Hematopoietic multipotent progenitor cell treated with erythropoietin and hydrocortisone succinate and interleukin-3 and kit ligand, for 17 days (in vitro differentiated cells): ENCODE results near the gene SAP130.
"Not testable (repeated sequence)": the region's sequence is repeated elsewhere in the genome, so short reads cannot be mapped to it uniquely, and the experiment has no call there.

Experiments
- DNase-seq: peaks from one replicate; pipeline ENCODE4 v3.0.0-alpha.2; 2015; ENCODE audit warnings: low spot score

Gene SAP130

GRCh38 chr2:127953128-127953718, 74.6 kb downstream of the SAP130 start:
- DNase-seq = no peak

- DNase-seq = no peak
Observed at GRCh38 chr2:127951026-127951425, 76.8 kb downstream of the SAP130 start.

GRCh38 chr2:127950264-127950663, 77.6 kb downstream of the SAP130 start:
- DNase-seq = no peak

GRCh38 chr2:127945281-127945680, 82.6 kb downstream of the SAP130 start:
- DNase-seq = no peak

- no peak for DNase-seq
Observed at GRCh38 chr2:127943186-127943585, 84.7 kb downstream of the SAP130 start.

- no peak for DNase-seq
Observed at GRCh38 chr2:127942002-127942401, 85.9 kb downstream of the SAP130 start.

GRCh38 chr2:127941461-127941860, 86.4 kb downstream of the SAP130 start:
- no peak for DNase-seq

GRCh38 chr2:127940641-127941040, 87.2 kb downstream of the SAP130 start:
- DNase-seq = no peak

- DNase-seq = no peak
Observed at GRCh38 chr2:127935337-127935736, 92.5 kb downstream of the SAP130 start.

GRCh38 chr2:127932199-127932876, 95.5 kb downstream of the SAP130 start:
- no peak for DNase-seq

GRCh38 chr2:127929449-127929848, 98.4 kb downstream of the SAP130 start:
- DNase-seq = no peak

- DNase-seq = no peak
Observed at GRCh38 chr2:127927384-127927783, 100.5 kb downstream of the SAP130 start.

GRCh38 chr2:127917916-127918315, 109.9 kb downstream of the SAP130 start:
- DNase-seq = no peak

GRCh38 chr2:127913808-127914457, 113.9 kb downstream of the SAP130 start:
- no peak for DNase-seq

GRCh38 chr2:127911737-127912136, 116.1 kb downstream of the SAP130 start:
- DNase-seq = no peak

- no peak for DNase-seq
Observed at GRCh38 chr2:127910415-127910814, 117.4 kb downstream of the SAP130 start.

- no peak for DNase-seq
Observed at GRCh38 chr2:127909019-127909418, 118.8 kb downstream of the SAP130 start.

- not testable (repeated sequence) for DNase-seq
Observed at GRCh38 chr2:127907733-127908400, 120.0 kb downstream of the SAP130 start.

GRCh38 chr2:127906206-127906926, 121.5 kb downstream of the SAP130 start:
- DNase-seq = no peak

- DNase-seq = no peak
Observed at GRCh38 chr2:127901339-127902056, 126.4 kb downstream of the SAP130 start.

GRCh38 chr2:127897531-127898211, 130.2 kb downstream of the SAP130 start:
- no peak for DNase-seq
